Measurements from ENCODE around the gene ZDHHC4.

DNA sequence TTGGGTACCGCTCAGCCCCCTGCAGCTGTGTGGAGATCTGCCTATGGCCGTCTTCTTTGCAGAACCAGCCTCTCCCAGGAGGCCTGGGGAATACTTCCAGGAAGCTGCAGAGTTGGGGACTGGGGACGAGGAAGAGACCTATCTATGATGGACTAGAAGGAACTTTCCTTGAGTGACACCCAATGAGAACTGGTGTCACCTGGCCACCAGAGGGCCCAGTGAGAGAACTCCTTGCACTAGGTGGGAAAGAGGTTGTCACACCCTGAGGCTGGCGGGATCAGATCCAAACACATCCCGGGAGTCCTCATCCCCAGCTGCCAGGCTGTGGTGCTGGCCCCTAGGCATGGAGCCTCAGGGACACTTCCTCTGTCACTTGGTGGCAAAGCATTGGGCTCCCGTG lies 21.1 kb upstream of the ZDHHC4 start:
- TF ChIP-seq, protein P1, sequence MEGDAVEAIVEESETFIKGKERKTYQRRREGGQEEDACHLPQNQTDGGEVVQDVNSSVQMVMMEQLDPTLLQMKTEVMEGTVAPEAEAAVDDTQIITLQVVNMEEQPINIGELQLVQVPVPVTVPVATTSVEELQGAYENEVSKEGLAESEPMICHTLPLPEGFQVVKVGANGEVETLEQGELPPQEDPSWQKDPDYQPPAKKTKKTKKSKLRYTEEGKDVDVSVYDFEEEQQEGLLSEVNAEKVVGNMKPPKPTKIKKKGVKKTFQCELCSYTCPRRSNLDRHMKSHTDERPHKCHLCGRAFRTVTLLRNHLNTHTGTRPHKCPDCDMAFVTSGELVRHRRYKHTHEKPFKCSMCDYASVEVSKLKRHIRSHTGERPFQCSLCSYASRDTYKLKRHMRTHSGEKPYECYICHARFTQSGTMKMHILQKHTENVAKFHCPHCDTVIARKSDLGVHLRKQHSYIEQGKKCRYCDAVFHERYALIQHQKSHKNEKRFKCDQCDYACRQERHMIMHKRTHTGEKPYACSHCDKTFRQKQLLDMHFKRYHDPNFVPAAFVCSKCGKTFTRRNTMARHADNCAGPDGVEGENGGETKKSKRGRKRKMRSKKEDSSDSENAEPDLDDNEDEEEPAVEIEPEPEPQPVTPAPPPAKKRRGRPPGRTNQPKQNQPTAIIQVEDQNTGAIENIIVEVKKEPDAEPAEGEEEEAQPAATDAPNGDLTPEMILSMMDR (IDR thresholded peaks at IDR 0.05): no peak
- TF ChIP-seq EP300 (IDR thresholded peaks at IDR 0.05) (no peak), POLR2A (IDR thresholded peaks at IDR 0.05) (no peak)
